B cell (primary cell): ENCODE measurements around the gene TMEM201. TPM values are rescaled to one million over a fixed set of nuclear protein-coding genes. Genes with fewer than 3 reads are reported as not detected.

Source experiments
- ATAC-seq: fragments of 200-7000 bp; cut with Tn5 transposase; one replicate; pipeline ENCODE4 v1.10.0; 2021; ENCODE audit warnings: low read depth, mild to moderate bottlenecking, moderate number of reproducible peaks, moderate library complexity
- CTCF ChIA-PET: fragments of 350-600 bp; sonication (Branson Sonifier 250); formaldehyde crosslinking; loops from one replicate; lab custom pipeline; 2021; ENCODE audit warnings: antibody characterized with exemption, inconsistent platforms; lab: Charles Lee
- POLR2A ChIA-PET: fragments of 350-600 bp; sonication (Branson Sonifier 250); formaldehyde crosslinking; loops from one replicate; lab custom pipeline; 2021; ENCODE audit warnings: antibody characterized with exemption; lab: Charles Lee
- DNase-seq: peaks from one replicate; pipeline ENCODE4 v3.0.0; 2013
- H2AFZ ChIP-seq: 2 replicates; pipeline ENCODE4 v1.6.1; 2012; ENCODE audit warnings: mild to moderate bottlenecking, low read depth, low read length; ENCODE audit not compliant: insufficient read depth, poor library complexity, severe bottlenecking
- H3K27ac ChIP-seq, 2 donors: 1 replicate in 1 of 2; 2 replicates in 1 of 2; pipeline ENCODE4 v1.5.1; 2012 to 2013; ENCODE audit warnings: low read length in 2 of 2, mild to moderate bottlenecking in 2 of 2, moderate library complexity in 1 of 2
- H3K27me3 ChIP-seq, 4 experiments: fragments of 200-600 bp in 1 of 4; sonication (generic) in 1 of 4; replicated peaks in 1 of 4; 1 replicate in 2 of 4; 2 replicates in 2 of 4; pipeline versions ENCODE4 v1.6.1 to v1.7.0; 2013 to 2016; ENCODE audit warnings: low read length in 3 of 4, mild to moderate bottlenecking in 2 of 4, mixed read lengths in 1 of 4, moderate library complexity in 1 of 4; ENCODE audit not compliant: insufficient read depth in 4 of 4, control insufficient read depth in 3 of 4; ENCODE audit errors: control extremely low read depth in 1 of 4
- H3K36me3 ChIP-seq, 2 experiments: replicated peaks in 1 of 2; 1 replicate in 1 of 2; 2 replicates in 1 of 2; pipeline versions ENCODE4 v1.6.1 to v1.7.1; 2013; ENCODE audit warnings: low read length in 1 of 2; ENCODE audit not compliant: insufficient read depth in 2 of 2, control insufficient read depth in 1 of 2; ENCODE audit errors: control extremely low read depth in 1 of 2, extremely low read depth in 1 of 2
- H3K4me1 ChIP-seq, 2 donors: fragments of 200-600 bp in 1 of 2; sonication (generic) in 1 of 2; 1 replicate in 1 of 2; 2 replicates in 1 of 2; pipeline versions ENCODE4 v1.5.1 to v1.6.1; 2013 to 2017; ENCODE audit warnings: low read length in 2 of 2; ENCODE audit not compliant: control insufficient read depth in 2 of 2, insufficient read depth in 2 of 2
- H3K4me2 ChIP-seq: replicated peaks from 2 replicates; pipeline ENCODE3; 2012; ENCODE audit warnings: mild to moderate bottlenecking, low read depth, low read length; ENCODE audit not compliant: poor library complexity, severe bottlenecking
- H3K4me3 ChIP-seq, 5 experiments: fragments of 200-600 bp in 1 of 5; sonication (generic) in 1 of 5; 1 replicate in 3 of 5; 2 replicates in 2 of 5; pipeline versions ENCODE4 v1.5.1 to v1.7.0; 2011 to 2016; ENCODE audit warnings: low read length in 4 of 5, mild to moderate bottlenecking in 4 of 5, low read depth in 2 of 5, control low read depth in 1 of 5, moderate library complexity in 1 of 5; ENCODE audit not compliant: insufficient read depth in 1 of 5; ENCODE audit errors: control extremely low read depth in 1 of 5, extremely low read depth in 1 of 5
- H3K79me2 ChIP-seq: fragments of 200-600 bp; sonication (generic); one replicate; pipeline ENCODE4 v1.6.0; 2016; ENCODE audit warnings: low read length; ENCODE audit not compliant: control insufficient read depth, insufficient read depth
- H3K9ac ChIP-seq: fragments of 200-600 bp; sonication (generic); 2 replicates; pipeline ENCODE4 v1.6.1; 2017; ENCODE audit warnings: mild to moderate bottlenecking, low read length, moderate library complexity
- H3K9me3 ChIP-seq, 3 donors: one replicate each; pipeline versions ENCODE4 v1.6.1 to v1.7.1; 2013; ENCODE audit warnings: low read length in 2 of 3; ENCODE audit not compliant: control insufficient read depth in 2 of 3, insufficient read depth in 1 of 3; ENCODE audit errors: control extremely low read depth in 1 of 3
- H4K20me1 ChIP-seq: 2 replicates; pipeline ENCODE4 v1.6.0; 2012; ENCODE audit warnings: mild to moderate bottlenecking, low read length; ENCODE audit not compliant: insufficient read depth, control insufficient read depth, poor library complexity, severe bottlenecking
- H3K27ac Mint-ChIP-seq: one replicate; pipeline ENCODE4 v1.8.0; 2021; ENCODE audit warnings: mixed read lengths
- H3K27me3 Mint-ChIP-seq: one replicate; pipeline ENCODE4 v1.8.0; 2021; ENCODE audit warnings: mixed read lengths
- H3K4me1 Mint-ChIP-seq: one replicate; pipeline ENCODE4 v1.8.0; 2021; ENCODE audit warnings: mixed read lengths
- H3K4me3 Mint-ChIP-seq: one replicate; pipeline ENCODE4 v1.8.0; 2021; ENCODE audit warnings: mixed read lengths
- H3K9me3 Mint-ChIP-seq: one replicate; pipeline ENCODE4 v1.8.0; 2022; ENCODE audit warnings: mixed read lengths; ENCODE audit not compliant: insufficient read depth
- CTCF ChIP-seq: fragments of 200-600 bp; IDR thresholded peaks from one replicate; pipeline ENCODE4 v1.8.0; 2022; ENCODE audit warnings: antibody characterized with exemption, mild to moderate bottlenecking
- EZH2 ChIP-seq: IDR thresholded peaks from 2 replicates; pipeline ENCODE4 v1.6.1; 2012; ENCODE audit warnings: borderline replicate concordance, low read depth, mild to moderate bottlenecking, moderate library complexity, low read length; ENCODE audit not compliant: insufficient read depth, poor library complexity, severe bottlenecking
- WGBS: methylation state at CpG from one replicate; pipeline ENCODE4 v1.1.5; 2013; ENCODE audit warnings: missing lambda C conversion rate; ENCODE audit not compliant: insufficient coverage; 5-methylcytosine and 5-hydroxymethylcytosine counted together
- intact Hi-C: fragments of 100-400 bp; cut with micrococcal nuclease; formaldehyde crosslinking; loops from one replicate; pipeline ENCODE4 v1.10.0; 2022
- polyA plus RNA-seq: library from polyadenylated mRNA; depleted of rRNA; stranded (reverse); fragments of >200 nt; gene quantifications from 2 replicates; pipeline ENCODE4 v1.2.3, GENCODE V29; 2012
- total RNA-seq, 2 donors: library from RNA; stranded (reverse); fragments of 120-200 nt in 1 of 2; gene quantifications; 1 replicate in 1 of 2; 2 replicates in 1 of 2; pipeline versions ENCODE4 v1.2.3 to v1.2.4, GENCODE V29; 2013 to 2022

The TMEM201 gene
- total and polyA plus RNA-seq, 2 donors (not counting 1 experiment from before 2014, with no cell fraction given), result 6.5 to 9.1 TPM

- peaks cover 28 to 35% of the 10 kb centered on the region in 2 donors for H3K4me1 ChIP-seq
- H3K9me3 Mint-ChIP-seq, result no peaks in the 10 kb centered on the region
- peaks cover 78% of the 10 kb centered on the region for H3K79me2 ChIP-seq
- H3K4me3 ChIP-seq, result no peak overlapping the region
- H3K27ac ChIP-seq, result no peak overlapping the region
- peaks cover 9% of the 10 kb centered on the region for H4K20me1 ChIP-seq
- CTCF ChIA-PET, result interaction anchor here (1.1 to 1.7 kb wide), 2 partner anchors 14 to 82 kb away, joined by 3 to 4 read pairs; no protein-coding TSS in a partner anchor
- TF ChIP-seq CTCF (no peak), EZH2 (no peak)
- H3K27me3 Mint-ChIP-seq, result no peaks in the 10 kb centered on the region
- no CpG with 5 or more reads among the region's 6 CpGs for WGBS
- H3K27ac Mint-ChIP-seq, result no peak overlapping the region
- no peak overlapping the region for H2AFZ ChIP-seq
- peaks cover 0 to 12% of the 10 kb centered on the region in 2 experiments for H3K36me3 ChIP-seq
- no peak overlapping the region for H3K9ac ChIP-seq
- peak overlapping the region; percentile 21 for H3K4me3 Mint-ChIP-seq
- H3K4me2 ChIP-seq, result peak overlapping the region; percentile 30
- no peaks in the 10 kb centered on the region for H3K27me3 ChIP-seq
- POLR2A ChIA-PET, result interaction anchor here (1.1 kb wide), 1 partner anchor 16 kb away, joined by 3 read pairs; no protein-coding TSS in a partner anchor
- no peak for DNase-seq
- intact Hi-C loops, result no loop called here
- H3K9me3 ChIP-seq, result peaks cover 0 to 9% (median 0%) of the 10 kb centered on the region in 3 donors
- no peak for ATAC-seq
- H3K4me1 Mint-ChIP-seq, result peaks cover 56% of the 10 kb centered on the region
These were observed 50.5 kb downstream of the TMEM201 start for GRCh38 chr1:9639227-9639626.
